ENCODE data around the gene DYNLT4.

DNA sequence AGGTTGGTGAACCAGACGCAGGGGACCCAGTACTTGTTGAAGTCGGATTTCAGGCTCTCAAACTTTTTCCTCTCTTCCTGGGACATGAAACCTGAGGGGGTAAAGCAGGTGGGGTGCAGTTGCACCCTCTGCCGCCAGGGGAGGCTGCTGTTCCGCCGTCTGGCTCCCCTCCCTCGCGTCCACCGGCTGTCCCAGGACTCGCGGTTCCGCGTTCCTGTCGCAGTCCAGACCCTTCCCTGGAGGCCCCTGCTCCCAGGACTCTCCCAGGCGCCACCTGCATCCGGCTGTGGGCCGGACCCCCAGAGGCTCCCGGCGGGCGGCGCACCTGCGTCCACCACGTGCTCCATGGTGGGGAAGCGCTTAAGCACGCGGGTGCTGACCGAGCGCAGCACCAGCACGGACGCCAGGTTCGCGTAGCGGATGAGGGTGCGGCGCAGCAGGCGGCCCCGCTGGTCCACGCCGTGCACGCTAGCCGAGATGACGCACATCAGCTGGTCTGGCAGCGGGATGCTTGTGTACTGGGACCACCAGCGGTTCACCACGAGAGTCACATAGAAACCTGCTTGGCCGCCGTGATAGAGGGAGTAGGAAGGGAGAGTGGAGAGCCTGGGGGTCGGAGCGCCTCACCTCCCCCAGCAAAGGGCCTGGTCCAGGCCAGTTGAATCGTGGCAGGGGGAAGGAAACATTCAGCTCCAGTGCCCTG, 20.9 kb downstream of the DYNLT4 start:
- TF ChIP-seq, protein P1, sequence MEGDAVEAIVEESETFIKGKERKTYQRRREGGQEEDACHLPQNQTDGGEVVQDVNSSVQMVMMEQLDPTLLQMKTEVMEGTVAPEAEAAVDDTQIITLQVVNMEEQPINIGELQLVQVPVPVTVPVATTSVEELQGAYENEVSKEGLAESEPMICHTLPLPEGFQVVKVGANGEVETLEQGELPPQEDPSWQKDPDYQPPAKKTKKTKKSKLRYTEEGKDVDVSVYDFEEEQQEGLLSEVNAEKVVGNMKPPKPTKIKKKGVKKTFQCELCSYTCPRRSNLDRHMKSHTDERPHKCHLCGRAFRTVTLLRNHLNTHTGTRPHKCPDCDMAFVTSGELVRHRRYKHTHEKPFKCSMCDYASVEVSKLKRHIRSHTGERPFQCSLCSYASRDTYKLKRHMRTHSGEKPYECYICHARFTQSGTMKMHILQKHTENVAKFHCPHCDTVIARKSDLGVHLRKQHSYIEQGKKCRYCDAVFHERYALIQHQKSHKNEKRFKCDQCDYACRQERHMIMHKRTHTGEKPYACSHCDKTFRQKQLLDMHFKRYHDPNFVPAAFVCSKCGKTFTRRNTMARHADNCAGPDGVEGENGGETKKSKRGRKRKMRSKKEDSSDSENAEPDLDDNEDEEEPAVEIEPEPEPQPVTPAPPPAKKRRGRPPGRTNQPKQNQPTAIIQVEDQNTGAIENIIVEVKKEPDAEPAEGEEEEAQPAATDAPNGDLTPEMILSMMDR (conservative IDR thresholded peaks at IDR 0.05): peak; percentile 88
- TF ChIP-seq EZH2 (IDR thresholded peaks at IDR 0.05; ENCODE audit: low read depth): no peak

Measured in PC-9 (cell line).